NCI-H2107 treated with DMSO at 0.1 percent for 48 hours (cell line): Measurements from ENCODE around the gene TMEM106C.

ENCODE experiments used
- DNase-seq: peaks from one replicate; lab custom pipeline; 2025; ENCODE audit not compliant: unreplicated experiment; lab: John Stamatoyannopoulos, UW

The TMEM106C gene

DNA sequence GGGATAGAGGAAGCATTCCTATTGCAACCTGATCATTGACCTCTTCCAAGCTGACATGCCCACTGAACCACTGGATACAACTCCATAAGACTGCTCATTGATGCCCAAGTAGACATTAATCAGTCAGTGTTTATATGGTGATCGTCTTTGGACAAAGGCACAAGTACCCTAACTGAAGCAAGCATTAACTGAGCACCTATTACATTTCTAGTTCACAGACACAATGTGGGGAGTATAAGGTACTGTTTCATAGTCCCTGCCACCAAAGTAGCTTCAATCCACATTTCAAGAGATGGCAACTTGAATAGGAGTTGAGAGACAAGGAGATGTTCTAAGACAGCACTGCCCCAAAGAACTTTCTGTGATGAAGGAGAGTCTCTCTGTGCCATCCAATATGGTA is 51.7 kb downstream of the TMEM106C start:
- DNase-seq: no peak

DNA sequence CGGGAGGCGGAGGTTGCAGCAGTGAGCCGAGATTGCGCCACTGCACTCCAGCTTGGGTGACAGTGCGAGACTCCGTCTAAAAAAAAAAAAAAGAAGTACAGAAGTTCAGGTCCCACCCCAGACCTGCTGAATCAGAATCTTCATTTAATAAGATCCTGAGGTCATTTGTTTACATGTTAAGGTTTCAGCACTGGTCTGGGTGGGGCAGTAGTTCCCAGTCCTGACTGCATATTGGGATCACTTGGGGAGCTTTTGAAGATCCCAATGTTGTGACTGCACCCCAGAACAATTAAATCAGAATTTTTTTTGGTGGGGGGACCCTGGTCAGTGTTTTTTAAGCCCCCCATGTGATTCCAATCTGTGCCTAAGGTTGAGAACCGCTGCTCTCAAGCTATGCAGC is 52.6 kb downstream of the TMEM106C start:
- DNase-seq: no peak

DNA sequence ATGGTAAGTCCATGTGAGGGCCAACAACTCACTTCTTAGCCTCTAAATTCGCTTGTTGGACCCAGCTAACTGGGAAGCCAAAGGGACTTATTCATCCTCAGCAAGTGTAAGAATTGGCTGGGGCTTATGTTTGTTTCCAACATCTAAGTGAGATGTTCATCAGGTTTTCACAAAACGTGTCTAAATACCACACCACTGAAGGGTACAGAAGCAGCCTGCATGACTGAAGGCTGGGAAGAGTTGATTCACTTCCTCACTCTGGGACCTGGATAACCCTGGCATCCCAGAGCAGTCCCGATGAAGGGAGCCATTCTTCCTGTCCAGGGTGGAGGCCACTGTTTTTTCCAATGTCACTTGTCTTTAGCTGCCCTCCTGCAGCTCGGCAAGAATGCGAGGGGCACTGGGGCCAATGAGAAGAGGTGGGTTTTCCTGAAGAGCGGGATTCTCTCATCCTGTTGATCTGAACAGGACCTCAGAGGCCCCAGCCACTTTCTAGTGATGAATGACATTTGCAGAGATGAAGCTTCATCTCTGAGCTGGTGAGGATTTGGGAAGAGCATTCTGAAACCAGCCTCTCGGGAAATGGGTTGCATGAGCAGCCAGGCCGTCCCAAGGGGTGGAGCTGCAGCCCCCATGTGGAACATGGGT is 53.1 kb downstream of the TMEM106C start:
- DNase-seq: no peak

DNA sequence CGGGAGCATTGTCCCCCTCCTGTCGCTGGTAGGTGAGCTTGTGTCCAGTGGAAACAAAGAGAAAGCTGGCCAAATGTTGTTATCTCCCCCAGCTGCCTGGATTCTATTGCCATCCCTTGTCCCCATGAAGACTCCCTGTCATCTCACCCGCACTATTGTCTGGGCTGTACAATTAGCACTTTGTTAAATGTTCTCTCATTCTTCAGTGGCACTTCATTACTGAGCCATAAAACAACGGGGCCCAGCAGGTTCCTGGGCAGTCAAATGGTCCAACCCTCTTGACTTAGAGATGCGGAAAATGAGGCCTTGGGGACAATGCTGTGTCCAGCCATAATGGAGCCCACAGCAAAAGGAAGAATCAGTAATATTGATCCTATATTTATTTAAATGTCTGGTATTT is 54.1 kb downstream of the TMEM106C start:
- DNase-seq: no peak

DNA sequence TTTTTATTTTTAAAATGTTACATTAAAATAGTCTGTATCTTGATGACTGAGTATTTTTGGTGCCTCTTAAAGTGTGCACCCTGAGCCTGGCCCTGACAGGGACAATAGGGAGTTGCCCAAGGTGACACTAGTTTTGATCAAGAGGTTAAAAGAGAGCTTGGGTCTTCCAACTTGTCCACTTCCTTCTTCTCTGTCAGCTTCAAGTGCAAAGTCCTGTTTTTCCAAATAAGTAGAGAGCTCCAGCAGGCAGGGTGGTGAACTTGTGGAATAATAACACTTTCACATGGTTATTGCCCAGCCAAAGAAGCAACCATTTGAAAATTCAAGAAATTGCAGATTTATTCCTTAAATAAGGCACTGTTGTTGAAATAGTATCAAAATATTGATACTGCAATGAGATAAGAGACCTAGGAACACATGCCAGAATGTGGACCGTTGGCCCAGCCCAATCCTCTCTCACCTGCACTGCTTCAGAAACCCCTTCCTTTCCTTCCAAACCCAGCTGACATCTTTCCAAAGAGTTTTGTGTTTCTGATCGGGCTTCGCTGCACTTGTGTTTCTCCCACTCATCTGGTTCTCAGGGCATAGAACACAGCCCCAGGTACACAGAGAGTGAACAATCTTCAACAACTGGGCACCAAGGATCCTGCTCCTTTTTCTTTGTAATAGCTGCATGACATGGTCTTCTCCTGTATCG is 54.7 kb downstream of the TMEM106C start:
- no peak for DNase-seq
